Sigmoid colon (tissue), 7 donors: ENCODE measurements around the gene ATP10D. TPM values are rescaled to one million over a fixed set of nuclear protein-coding genes. Genes with fewer than 3 reads are reported as not detected.

ENCODE experiments used
- DNase-seq: peaks from one replicate; pipeline ENCODE4 v3.0.0-alpha.2; 2019
- H3K27ac ChIP-seq, 4 donors: fragments of 200-600 bp; sonication (generic); one replicate each; pipeline ENCODE4 v1.5.1; 2016 to 2019; ENCODE audit warnings: mild to moderate bottlenecking in 1 of 4
- H3K27me3 ChIP-seq, 3 donors: fragments of 200-600 bp; sonication (generic); one replicate each; pipeline ENCODE4 v1.5.1; 2019; ENCODE audit warnings: mild to moderate bottlenecking in 1 of 3
- H3K36me3 ChIP-seq, 4 donors: fragments of 200-600 bp; sonication (generic); one replicate each; pipeline ENCODE4 v1.5.1; 2016 to 2019
- H3K4me1 ChIP-seq, 4 donors: fragments of 200-600 bp; sonication (generic); one replicate each; pipeline ENCODE4 v1.5.1; 2017 to 2019
- H3K4me3 ChIP-seq, 4 donors: fragments of 200-600 bp; sonication (generic); one replicate each; pipeline ENCODE4 v1.5.1; 2017 to 2019; ENCODE audit warnings: mild to moderate bottlenecking in 2 of 4, moderate library complexity in 1 of 4
- H3K9me3 ChIP-seq, 4 donors: fragments of 200-600 bp in 3 of 4; sonication (generic) in 3 of 4; one replicate each; pipeline versions ENCODE4 v1.5.1 to v1.6.1; 2013 to 2019
- CTCF ChIP-seq, 4 experiments: fragments of 450-650 bp in 3 of 4; fragments of 200-600 bp in 1 of 4; IDR thresholded peaks; one replicate each; pipeline ENCODE4 v1.5.1; 2016 to 2019; ENCODE audit warnings: antibody characterized with exemption in 4 of 4, mild to moderate bottlenecking in 3 of 4, moderate library complexity in 2 of 4
- EP300 ChIP-seq, 4 donors: sonication (generic); formaldehyde crosslinking; IDR thresholded peaks; one replicate each; pipeline ENCODE4 v1.6.1; 2017; ENCODE audit warnings: antibody characterized with exemption in 4 of 4
- POLR2A ChIP-seq, 2 donors: fragments of 450-650 bp; IDR thresholded peaks; one replicate each; pipeline ENCODE4 v1.6.1; 2016; ENCODE audit warnings: antibody characterized with exemption in 2 of 2, mild to moderate bottlenecking in 2 of 2, moderate library complexity in 2 of 2
- POLR2AphosphoS5 ChIP-seq, 4 donors: sonication (generic); formaldehyde crosslinking; IDR thresholded peaks; one replicate each; pipeline ENCODE4 v1.6.1; 2017; ENCODE audit warnings: antibody characterized with exemption in 4 of 4
- WGBS, 2 donors: extraction: QIAGEN DNeasy Blood & Tissue Kit; methylation state at CpG; one replicate each; pipeline ENCODE4 v1.1.7; 2013; 5-methylcytosine and 5-hydroxymethylcytosine counted together
- intact Hi-C: fragments of 100-400 bp; cut with DNase I; formaldehyde crosslinking; loops from one replicate; pipeline ENCODE4 v1.15.1; 2023
- polyA plus RNA-seq, 3 donors: library from polyadenylated mRNA; stranded (reverse); fragments of 200-250 nt; gene quantifications; one replicate each; pipeline ENCODE4 v1.2.3, GENCODE V29; 2013
- total RNA-seq, 4 donors: library from RNA; depleted of rRNA; stranded (reverse); fragments of >200 nt; gene quantifications; one replicate each; pipeline ENCODE4 v1.1.0, GENCODE V29; 2016
- donor health status: healthy with polysubstance abuse.
- donor health status: Bipolar disorder and iron deficiency.
- donor health status: healthy.

ATP10D gene
- total and polyA plus RNA-seq, 7 donors: 0.60 to 21.0 (median 16.8) TPM

GRCh38 chr4:47560682-47561081 is 75.6 kb downstream of the ATP10D start:
- H3K9me3 ChIP-seq: no peaks in the 10 kb centered on the region
- peaks cover 0 to 44% (median 6%) of the 10 kb centered on the region in 4 donors for H3K36me3 ChIP-seq
- H3K4me3 ChIP-seq: no peak overlapping the region
- H3K27me3 ChIP-seq: no peaks in the 10 kb centered on the region
- 95 to 99% methylated on average over 1 of the region's 1 CpG for WGBS, 2 donors
- H3K4me1 ChIP-seq: no peaks in the 10 kb centered on the region
- DNase-seq: no peak
- TF ChIP-seq EP300 (IDR thresholded peaks at IDR 0.05): no peak
- no peak for TF ChIP-seq POLR2A (IDR thresholded peaks at IDR 0.05)
- TF ChIP-seq CTCF (IDR thresholded peaks at IDR 0.05): no peak
- TF ChIP-seq POLR2AphosphoS5 (IDR thresholded peaks at IDR 0.05): no peak
- intact Hi-C loops: no loop called here
- H3K27ac ChIP-seq: no peak overlapping the region

GRCh38 chr4:47561331-47561730 is 76.3 kb downstream of the ATP10D start:
- 44 to 53% methylated on average over 1 of the region's 1 CpG for WGBS, 2 donors
- no peaks in the 10 kb centered on the region for H3K27me3 ChIP-seq
- peaks cover 0 to 44% (median 6%) of the 10 kb centered on the region in 4 donors for H3K36me3 ChIP-seq
- H3K4me1 ChIP-seq: no peaks in the 10 kb centered on the region
- TF ChIP-seq CTCF (IDR thresholded peaks at IDR 0.05) (no peak), EP300 (IDR thresholded peaks at IDR 0.05) (no peak), POLR2A (IDR thresholded peaks at IDR 0.05) (no peak), POLR2AphosphoS5 (IDR thresholded peaks at IDR 0.05) (no peak)
- no peak for DNase-seq
- no peaks in the 10 kb centered on the region for H3K9me3 ChIP-seq
- H3K27ac ChIP-seq: no peak overlapping the region
- H3K4me3 ChIP-seq: no peak overlapping the region
- intact Hi-C loops: no loop called here

GRCh38 chr4:47562297-47562696 is 77.2 kb downstream of the ATP10D start:
- WGBS, 2 donors: 73 to 84% methylated on average over 3 of the region's 3 CpGs
- H3K4me3 ChIP-seq: no peak overlapping the region

DNA sequence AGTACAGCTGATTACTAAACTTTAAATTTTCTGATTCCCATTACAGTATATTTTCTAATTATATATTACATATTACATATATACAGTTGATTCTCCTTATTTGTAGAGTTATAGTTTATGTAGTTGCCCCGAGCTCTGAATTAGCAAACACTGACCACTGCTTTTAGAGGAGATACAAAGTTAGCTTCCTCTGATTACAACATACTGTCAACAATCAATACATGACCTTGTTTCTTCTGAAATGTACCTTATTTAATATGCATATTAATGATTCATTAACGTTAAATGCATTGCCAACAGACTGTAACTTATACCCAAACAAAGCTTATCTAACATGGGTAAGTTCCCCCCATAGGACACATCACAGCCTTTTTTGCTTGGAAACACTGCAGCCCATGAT is 81.5 kb downstream of the ATP10D start:
- Histone ChIP-seq H3K9me3 (no peaks in the 10 kb centered on the region), H3K4me1 (no peaks in the 10 kb centered on the region), H3K4me3 (no peak overlapping the region), H3K27ac (no peak overlapping the region), H3K27me3 (no peaks in the 10 kb centered on the region), H3K36me3 (peaks cover 0 to 42% (median 13%) of the 10 kb centered on the region in 4 donors)
- no peak for DNase-seq
- WGBS, 2 donors: 87 to 91% methylated on average over 2 of the region's 2 CpGs
- no peak for TF ChIP-seq POLR2AphosphoS5 (IDR thresholded peaks at IDR 0.05)
- TF ChIP-seq EP300 (IDR thresholded peaks at IDR 0.05): no peak
- no peak for TF ChIP-seq POLR2A (IDR thresholded peaks at IDR 0.05)
- no peak for TF ChIP-seq CTCF (IDR thresholded peaks at IDR 0.05)
- intact Hi-C loops: no loop called here

More at GRCh38 chr4:47562297-47562696, 77.2 kb downstream of the ATP10D start:
- TF ChIP-seq POLR2A (IDR thresholded peaks at IDR 0.05): no peak
- TF ChIP-seq POLR2AphosphoS5 (IDR thresholded peaks at IDR 0.05): no peak
- TF ChIP-seq EP300 (IDR thresholded peaks at IDR 0.05): no peak
- TF ChIP-seq CTCF (IDR thresholded peaks at IDR 0.05): no peak
- Histone ChIP-seq H3K9me3 (no peaks in the 10 kb centered on the region), H3K36me3 (peaks cover 0 to 44% (median 6%) of the 10 kb centered on the region in 4 donors), H3K27me3 (no peaks in the 10 kb centered on the region), H3K4me1 (no peaks in the 10 kb centered on the region), H3K27ac (no peak overlapping the region)
- intact Hi-C loops: no loop called here
- DNase-seq: no peak

GRCh38 chr4:47566969-47567368 is 81.9 kb downstream of the ATP10D start:
- Histone ChIP-seq H3K27me3 (no peaks in the 10 kb centered on the region), H3K27ac (no peak overlapping the region), H3K9me3 (no peaks in the 10 kb centered on the region), H3K4me3 (no peak overlapping the region), H3K4me1 (no peaks in the 10 kb centered on the region), H3K36me3 (peaks cover 0 to 42% (median 14%) of the 10 kb centered on the region in 4 donors)
- no peak for TF ChIP-seq POLR2A (IDR thresholded peaks at IDR 0.05)
- no peak for TF ChIP-seq POLR2AphosphoS5 (IDR thresholded peaks at IDR 0.05)
- TF ChIP-seq CTCF (IDR thresholded peaks at IDR 0.05): no peak
- TF ChIP-seq EP300 (IDR thresholded peaks at IDR 0.05): no peak
- no peak for DNase-seq
- intact Hi-C loops: no loop called here
